ENCODE data around the gene DEPDC1. TPM values are rescaled to one million over a fixed set of nuclear protein-coding genes. Genes with fewer than 3 reads are reported as not detected.

The DEPDC1 gene, protein sequence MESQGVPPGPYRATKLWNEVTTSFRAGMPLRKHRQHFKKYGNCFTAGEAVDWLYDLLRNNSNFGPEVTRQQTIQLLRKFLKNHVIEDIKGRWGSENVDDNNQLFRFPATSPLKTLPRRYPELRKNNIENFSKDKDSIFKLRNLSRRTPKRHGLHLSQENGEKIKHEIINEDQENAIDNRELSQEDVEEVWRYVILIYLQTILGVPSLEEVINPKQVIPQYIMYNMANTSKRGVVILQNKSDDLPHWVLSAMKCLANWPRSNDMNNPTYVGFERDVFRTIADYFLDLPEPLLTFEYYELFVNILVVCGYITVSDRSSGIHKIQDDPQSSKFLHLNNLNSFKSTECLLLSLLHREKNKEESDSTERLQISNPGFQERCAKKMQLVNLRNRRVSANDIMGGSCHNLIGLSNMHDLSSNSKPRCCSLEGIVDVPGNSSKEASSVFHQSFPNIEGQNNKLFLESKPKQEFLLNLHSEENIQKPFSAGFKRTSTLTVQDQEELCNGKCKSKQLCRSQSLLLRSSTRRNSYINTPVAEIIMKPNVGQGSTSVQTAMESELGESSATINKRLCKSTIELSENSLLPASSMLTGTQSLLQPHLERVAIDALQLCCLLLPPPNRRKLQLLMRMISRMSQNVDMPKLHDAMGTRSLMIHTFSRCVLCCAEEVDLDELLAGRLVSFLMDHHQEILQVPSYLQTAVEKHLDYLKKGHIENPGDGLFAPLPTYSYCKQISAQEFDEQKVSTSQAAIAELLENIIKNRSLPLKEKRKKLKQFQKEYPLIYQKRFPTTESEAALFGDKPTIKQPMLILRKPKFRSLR
- 10 to 100 TPM; 14.8 to 44.3 (median 36.7) TPM for total RNA-seq (2021; fragmentation: NEBNext Ultra II Directional; extraction: Animal tissue kit (Norgen Biotek cat#: 25700))
- long read RNA-seq, full-length matches to known transcripts, result 5 of 25 reads
- long read RNA-seq, partial matches to known transcripts, result 17 of 25 reads
- long read RNA-seq, other reads (novel, unspliced or antisense), result 3 of 25 reads

DNA sequence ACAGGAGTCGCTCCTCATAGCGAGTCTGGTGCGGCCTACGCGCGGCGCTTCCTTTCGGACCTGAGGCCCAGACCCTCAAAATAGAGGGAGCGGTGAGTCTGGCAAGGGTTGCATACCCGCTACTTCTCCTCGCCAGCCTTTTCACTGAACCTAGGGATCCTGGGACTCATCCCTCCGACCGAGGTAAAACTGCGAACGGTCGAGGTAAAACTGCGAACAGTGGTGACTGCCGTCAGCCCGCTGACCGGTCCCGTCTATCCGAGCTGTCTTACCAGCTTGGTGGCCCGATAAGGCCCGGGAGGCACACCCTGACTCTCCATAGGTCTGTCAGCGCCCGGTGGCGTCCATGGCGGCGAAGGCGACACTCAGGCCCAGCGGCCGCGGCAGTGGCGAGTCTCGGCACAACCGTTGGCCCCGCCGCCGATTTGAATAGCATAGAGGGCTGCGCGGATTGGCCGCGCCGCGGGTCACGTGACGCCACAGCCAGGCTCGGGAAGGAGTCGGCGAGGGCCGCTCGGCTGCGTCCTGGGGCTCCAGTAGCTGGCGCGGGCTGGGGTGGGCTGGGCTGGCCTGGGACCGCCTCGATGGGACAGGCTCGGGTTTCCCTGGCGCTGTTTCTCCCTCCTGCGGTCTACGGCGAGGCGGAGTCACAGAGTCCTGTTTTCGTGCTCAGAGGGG, at the start of gene DEPDC1:
Gene DEPDC1, minus strand, starts transcription at position 403 of the 678 bp plus-strand sequence. Its CDS starts 83 bp downstream, at position 320.
- H3K36me3 Mint-ChIP-seq (ENCODE audit: low read depth), result peaks cover 5% of the 10 kb centered on the region; the same call in 1 of the 2 replicates
- H3K27ac Mint-ChIP-seq, result peak within 1 kb of the TSS; percentile 89
- peak within 1 kb of the TSS; percentile 98 for H3K4me3 Mint-ChIP-seq
- peak; percentile 94 for DNase-seq
- H3K4me1 Mint-ChIP-seq (ENCODE audit: low read depth), result peaks cover 39% of the 10 kb centered on the region
- H3K27me3 Mint-ChIP-seq (ENCODE audit: insufficient read depth), result peaks cover 5% of the 10 kb centered on the region; the same call in 1 of the 2 replicates
- peak; percentile 17; the same call in 1 of the 2 replicates for TF ChIP-seq CTCF (IDR thresholded peaks at IDR 0.05)
- H3K9me3 Mint-ChIP-seq, result no peaks in the 10 kb centered on the region

GRCh38 chr1:68544651-68545050, 47.8 kb upstream of the DEPDC1 start:
- H3K36me3 Mint-ChIP-seq (ENCODE audit: low read depth), result no peaks in the 10 kb centered on the region
- H3K27me3 Mint-ChIP-seq (ENCODE audit: insufficient read depth), result no peaks in the 10 kb centered on the region
- no peak for DNase-seq
- no peak overlapping the region for H3K4me3 Mint-ChIP-seq
- H3K4me1 Mint-ChIP-seq (ENCODE audit: low read depth), result no peaks in the 10 kb centered on the region
- no peak for TF ChIP-seq CTCF (IDR thresholded peaks at IDR 0.05)
- H3K9me3 Mint-ChIP-seq, result peaks cover 15% of the 10 kb centered on the region
- no peak overlapping the region for H3K27ac Mint-ChIP-seq

DNA sequence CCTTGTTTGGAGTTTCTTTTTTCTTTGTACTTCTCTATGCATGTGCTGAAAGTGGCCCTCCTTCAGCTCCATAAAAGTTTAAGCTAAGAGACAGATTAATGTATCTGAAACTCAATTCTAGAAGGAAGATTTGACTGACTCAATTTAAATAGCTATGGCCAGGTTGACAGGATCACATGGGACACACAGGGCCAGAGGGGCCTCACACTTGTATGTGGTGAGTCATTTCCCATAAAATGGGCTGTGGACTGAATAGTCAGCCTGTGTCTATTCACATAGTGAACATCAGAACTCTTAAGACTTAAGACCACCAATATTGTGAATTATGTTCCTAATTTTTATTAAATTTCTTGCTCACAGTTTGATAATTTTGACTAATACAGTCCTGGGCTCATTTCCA, 45.7 kb upstream of the DEPDC1 start:
- no peak for TF ChIP-seq CTCF (IDR thresholded peaks at IDR 0.05)
- Mint-ChIP-seq H3K27ac (no peak overlapping the region), H3K27me3 (ENCODE audit: insufficient read depth) (no peaks in the 10 kb centered on the region), H3K4me3 (no peak overlapping the region), H3K4me1 (ENCODE audit: low read depth) (no peaks in the 10 kb centered on the region), H3K36me3 (ENCODE audit: low read depth) (no peaks in the 10 kb centered on the region), H3K9me3 (peaks cover 4% of the 10 kb centered on the region; the same call in 1 of the 2 replicates)
- no peak for DNase-seq

DNA sequence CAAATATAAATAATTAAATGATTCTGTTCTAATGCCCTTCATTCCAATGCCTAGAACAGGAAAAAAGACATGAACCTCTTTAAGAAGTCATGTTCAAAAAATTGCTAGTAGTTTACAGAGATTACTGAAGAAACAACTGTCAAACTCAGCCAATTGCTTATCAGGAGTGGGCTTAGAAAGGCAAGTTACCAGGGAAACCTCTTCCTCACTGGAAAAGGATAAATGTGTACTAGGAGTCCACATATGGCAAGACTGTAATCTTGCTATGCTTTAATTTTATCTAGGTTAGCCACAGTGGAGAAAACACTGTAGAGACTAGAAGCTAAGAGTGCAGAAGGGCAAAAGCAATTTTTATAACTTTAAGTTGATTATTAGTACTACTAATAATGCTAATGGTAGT, 42.1 kb upstream of the DEPDC1 start:
- TF ChIP-seq CTCF (IDR thresholded peaks at IDR 0.05), result no peak
- H3K27ac Mint-ChIP-seq, result no peak overlapping the region
- no peaks in the 10 kb centered on the region for H3K4me1 Mint-ChIP-seq (ENCODE audit: low read depth)
- H3K27me3 Mint-ChIP-seq (ENCODE audit: insufficient read depth), result no peaks in the 10 kb centered on the region
- H3K4me3 Mint-ChIP-seq, result no peak overlapping the region
- no peaks in the 10 kb centered on the region for H3K36me3 Mint-ChIP-seq (ENCODE audit: low read depth)
- H3K9me3 Mint-ChIP-seq, result no peaks in the 10 kb centered on the region
- no peak for DNase-seq

DNA sequence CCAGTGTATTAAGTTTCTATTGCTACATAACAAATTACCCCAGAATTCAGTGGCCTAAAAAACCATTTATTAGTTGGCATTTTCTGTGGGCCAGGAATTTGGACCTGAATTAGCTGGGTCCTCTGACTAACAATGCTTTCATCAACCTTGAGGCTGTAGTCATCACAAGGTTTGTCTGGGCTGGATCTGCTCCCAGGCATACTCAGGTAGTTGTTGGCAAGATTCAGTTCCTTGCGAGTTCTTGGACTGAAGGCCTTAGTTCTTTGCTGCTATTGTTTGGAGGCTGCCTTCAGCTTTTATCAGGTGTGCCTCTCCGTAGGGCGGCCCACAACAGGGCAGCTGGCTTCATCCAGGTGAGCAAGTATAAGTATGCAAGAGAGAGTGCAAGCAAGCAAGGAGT, 31.4 kb upstream of the DEPDC1 start:
- no peak for DNase-seq
- Mint-ChIP-seq H3K27ac (no peak overlapping the region), H3K36me3 (ENCODE audit: low read depth) (no peaks in the 10 kb centered on the region)

More for the DNA sequence above, 31.4 kb upstream of the DEPDC1 start:
- H3K27me3 Mint-ChIP-seq (ENCODE audit: insufficient read depth), result no peaks in the 10 kb centered on the region
- TF ChIP-seq CTCF (IDR thresholded peaks at IDR 0.05), result no peak
- no peak overlapping the region for H3K4me3 Mint-ChIP-seq
- H3K4me1 Mint-ChIP-seq (ENCODE audit: low read depth), result no peaks in the 10 kb centered on the region
- H3K9me3 Mint-ChIP-seq, result no peaks in the 10 kb centered on the region

Measured in HFFc6 (cell line).